ENCODE measurements around the gene TSPAN14. TPM values are rescaled to one million over a fixed set of nuclear protein-coding genes. Genes with fewer than 3 reads are reported as not detected.
"Not testable (repeated sequence)": the region's sequence is repeated elsewhere in the genome, so short reads cannot be mapped to it uniquely, and the experiment has no call there.

The TSPAN14 gene
- total RNA-seq, 1 experiment from 2014 or later: 73.5 TPM

GRCh38 chr10:80542053-80542452 lies 87.9 kb downstream of the TSPAN14 start:
- ChIA-PET CTCF (interaction anchor here (1.6 kb wide), 1 partner anchor 54 kb away, joined by 3 read pairs; no protein-coding TSS in a partner anchor), POLR2A (no interaction called here)
- Mint-ChIP-seq H3K27me3 (ENCODE audit: low read depth) (peaks cover 6% of the 10 kb centered on the region), H3K36me3 (peaks cover 4% of the 10 kb centered on the region; the same call in 1 of the 2 replicates), H3K4me1 (no peaks in the 10 kb centered on the region), H3K9me3 (peaks cover 9% of the 10 kb centered on the region), H3K27ac (no peak overlapping the region), H3K4me3 (no peak overlapping the region)
- ATAC-seq: no peak
- DNase-seq (ENCODE audit: low spot score): no peak
- TF ChIP-seq PRRX2 (CRISPR knock-in tag; IDR thresholded peaks at IDR 0.05) (no peak), ZMAT4 (CRISPR knock-in tag; IDR thresholded peaks at IDR 0.05) (no peak), MLX (CRISPR knock-in tag; IDR thresholded peaks at IDR 0.05) (no peak), ELF4 (CRISPR knock-in tag; IDR thresholded peaks at IDR 0.05; ENCODE audit: low read depth) (no peak), CDX4 (CRISPR knock-in tag; IDR thresholded peaks at IDR 0.05; ENCODE audit: borderline replicate concordance) (no peak), ESRRA (CRISPR knock-in tag; IDR thresholded peaks at IDR 0.05; ENCODE audit: borderline replicate concordance) (no peak), E2F4 (CRISPR knock-in tag; IDR thresholded peaks at IDR 0.05; ENCODE audit: borderline replicate concordance, low read depth) (no peak), ATF2 (CRISPR knock-in tag; IDR thresholded peaks at IDR 0.05; ENCODE audit: borderline replicate concordance, low read depth) (no peak), TCF7 (CRISPR knock-in tag; IDR thresholded peaks at IDR 0.05; ENCODE audit: low read depth) (no peak), SOX15 (CRISPR knock-in tag; IDR thresholded peaks at IDR 0.05) (no peak), NR1H2 (CRISPR knock-in tag; IDR thresholded peaks at IDR 0.05) (no peak)

- no peak overlapping the region for H3K4me3 Mint-ChIP-seq
- H3K4me1 Mint-ChIP-seq: no peaks in the 10 kb centered on the region
- TF ChIP-seq ATF1 (CRISPR knock-in tag; IDR thresholded peaks at IDR 0.05) (no peak), FOXP1 (CRISPR knock-in tag; IDR thresholded peaks at IDR 0.05; ENCODE audit: borderline replicate concordance) (no peak), AR (CRISPR knock-in tag; IDR thresholded peaks at IDR 0.05) (no peak), CREM (CRISPR knock-in tag; IDR thresholded peaks at IDR 0.05) (no peak), TEAD4 (CRISPR knock-in tag; IDR thresholded peaks at IDR 0.05) (no peak), NFATC4 (CRISPR knock-in tag; IDR thresholded peaks at IDR 0.05) (no peak), MYBL2 (CRISPR knock-in tag; IDR thresholded peaks at IDR 0.05) (no peak), ZNF317 (CRISPR knock-in tag; IDR thresholded peaks at IDR 0.05; ENCODE audit: borderline replicate concordance, low read depth) (no peak), TP53 (CRISPR knock-in tag; IDR thresholded peaks at IDR 0.05) (no peak), E2F5 (CRISPR knock-in tag; IDR thresholded peaks at IDR 0.05) (no peak), EMX1 (CRISPR knock-in tag; IDR thresholded peaks at IDR 0.05) (no peak), ZNF263 (CRISPR knock-in tag; IDR thresholded peaks at IDR 0.05; ENCODE audit: low read depth) (no peak), FOXJ3 (CRISPR knock-in tag; IDR thresholded peaks at IDR 0.05; ENCODE audit: borderline replicate concordance) (no peak)
- DNase-seq (ENCODE audit: low spot score): no peak
- peaks cover 4% of the 10 kb centered on the region; the same call in 1 of the 2 replicates for H3K36me3 Mint-ChIP-seq
- peaks cover 9% of the 10 kb centered on the region for H3K9me3 Mint-ChIP-seq
- no peak for ATAC-seq
- POLR2A ChIA-PET: no interaction called here
- no peak overlapping the region for H3K27ac Mint-ChIP-seq
- H3K27me3 Mint-ChIP-seq (ENCODE audit: low read depth): peaks cover 6% of the 10 kb centered on the region
- CTCF ChIA-PET: interaction anchor here (1.6 kb wide), 1 partner anchor 53 kb away, joined by 3 read pairs; no protein-coding TSS in a partner anchor
Measured at GRCh38 chr10:80542652-80543318, 88.7 kb downstream of the TSPAN14 start.

GRCh38 chr10:80543319-80543672 lies 89.2 kb downstream of the TSPAN14 start:
- CTCF ChIA-PET; DNase-seq (ENCODE audit: low spot score); H3K4me1 Mint-ChIP-seq; H3K9me3 Mint-ChIP-seq; POLR2A ChIA-PET; H3K27me3 Mint-ChIP-seq (ENCODE audit: low read depth); H3K27ac Mint-ChIP-seq; H3K36me3 Mint-ChIP-seq; ATAC-seq; H3K4me3 Mint-ChIP-seq: not testable (repeated sequence)

Data from WTC11 (cell line).